ENCODE data around the gene PTGR2. TPM values are rescaled to one million over a fixed set of nuclear protein-coding genes. Genes with fewer than 3 reads are reported as not detected.
A peak's percentile ranks its signal among the peaks of the same experiment; 100 is the strongest.
"Not testable (repeated sequence)": the region's sequence is repeated elsewhere in the genome, so short reads cannot be mapped to it uniquely, and the experiment has no call there.

The PTGR2 gene
- total RNA-seq (2014; rRNA removed; shearing (Covaris generic)): 1.6 and 4.3 TPM in 2 replicates
- polyA plus RNA-seq (2015; cell fraction: cytosol; rRNA removed): 6.4 and 8.8 TPM in 2 replicates
- 9.9 and 11.1 TPM in 2 replicates for polyA plus RNA-seq (2015; cell fraction: nucleus; rRNA removed)

GRCh38 chr14:73851567-73852382 is at the start of gene PTGR2:
Gene PTGR2 (plus strand): TSS chr14:73851831. CDS start chr14:73858863, 7,032 bp downstream.
- peak; percentile 97 for DNase-seq (ENCODE audit: low read depth)

GRCh38 chr14:73802431-73803188 is 49.0 kb upstream of the PTGR2 start:
- no peak for DNase-seq (ENCODE audit: low read depth)

GRCh38 chr14:73804636-73805035 is 47.0 kb upstream of the PTGR2 start:
- no peak for DNase-seq (ENCODE audit: low read depth)

GRCh38 chr14:73807457-73807856 is 44.2 kb upstream of the PTGR2 start:
- no peak for DNase-seq (ENCODE audit: low read depth)

GRCh38 chr14:73809391-73809790 is 42.2 kb upstream of the PTGR2 start:
- DNase-seq (ENCODE audit: low read depth): no peak

GRCh38 chr14:73810478-73811163 is 41.0 kb upstream of the PTGR2 start:
- DNase-seq (ENCODE audit: low read depth): no peak

GRCh38 chr14:73811164-73811503 is 40.5 kb upstream of the PTGR2 start:
- no peak for DNase-seq (ENCODE audit: low read depth)

GRCh38 chr14:73814153-73814552 is 37.5 kb upstream of the PTGR2 start:
- DNase-seq (ENCODE audit: low read depth): no peak

- no peak for DNase-seq (ENCODE audit: low read depth)
Observed at GRCh38 chr14:73815849-73816248, 35.8 kb upstream of the PTGR2 start.

- no peak for DNase-seq (ENCODE audit: low read depth)
Observed at GRCh38 chr14:73816393-73816816, 35.2 kb upstream of the PTGR2 start.

GRCh38 chr14:73817020-73817655 is 34.5 kb upstream of the PTGR2 start:
- DNase-seq (ENCODE audit: low read depth): no peak

GRCh38 chr14:73818821-73819220 is 32.8 kb upstream of the PTGR2 start:
- DNase-seq (ENCODE audit: low read depth): no peak

- no peak for DNase-seq (ENCODE audit: low read depth)
Observed at GRCh38 chr14:73820631-73821030, 31.0 kb upstream of the PTGR2 start.

GRCh38 chr14:73823339-73823885 is 28.2 kb upstream of the PTGR2 start:
- DNase-seq (ENCODE audit: low read depth): no peak

- no peak for DNase-seq (ENCODE audit: low read depth)
Observed at GRCh38 chr14:73824127-73824526, 27.5 kb upstream of the PTGR2 start.

GRCh38 chr14:73824536-73824935 is 27.1 kb upstream of the PTGR2 start:
- no peak for DNase-seq (ENCODE audit: low read depth)

- peak; percentile 66 for DNase-seq (ENCODE audit: low read depth)
Observed at GRCh38 chr14:73825551-73826188, 26.0 kb upstream of the PTGR2 start.

- DNase-seq (ENCODE audit: low read depth): not testable (repeated sequence)
Observed at GRCh38 chr14:73827190-73827589, 24.4 kb upstream of the PTGR2 start.

- DNase-seq (ENCODE audit: low read depth): no peak
Observed at GRCh38 chr14:73829071-73829470, 22.6 kb upstream of the PTGR2 start.
